K562 (cell line): ENCODE measurements around the gene SRF. TPM values are rescaled to one million over a fixed set of nuclear protein-coding genes. Genes with fewer than 3 reads are reported as not detected.

Source experiments
- BACH1 ChIP-seq: fragments of 200-800 bp; sonication (Bioruptor generic); IDR thresholded peaks from 2 replicates; pipeline ENCODE4 v1.6.1; 2016; ENCODE audit warnings: missing genetic modification characterization, missing compliant biosample characterization
- CEBPB ChIP-seq: fragments of 450-650 bp; IDR thresholded peaks from 2 replicates; pipeline ENCODE4 v1.6.1; 2016; ENCODE audit warnings: missing genetic modification characterization, missing compliant biosample characterization
- DMBX1 ChIP-seq: fragments of 250-450 bp; sonication (Bioruptor Pico); IDR thresholded peaks from 2 replicates; pipeline ENCODE4 v1.8.0; 2022; ENCODE audit warnings: inconsistent platforms, mild to moderate bottlenecking, moderate library complexity, borderline replicate concordance
- MAFG ChIP-seq: fragments of 450-650 bp; conservative IDR thresholded peaks from 2 replicates; pipeline ENCODE4 v1.6.1; 2016; ENCODE audit warnings: missing genetic modification characterization, missing compliant biosample characterization
- NFIC ChIP-seq: fragments of 450-650 bp; IDR thresholded peaks from 2 replicates; pipeline ENCODE4 v1.6.1; 2017; ENCODE audit warnings: mild to moderate bottlenecking, inconsistent platforms
- NONO ChIP-seq, 2 experiments: fragments of 200-400 bp in 1 of 2; fragments of 450-650 bp in 1 of 2; formaldehyde crosslinking in 1 of 2; IDR thresholded peaks; 2 replicates each; pipeline ENCODE4 v1.6.1; 2017; ENCODE audit warnings: low read depth in 2 of 2, mild to moderate bottlenecking in 2 of 2, moderate library complexity in 2 of 2, low read length in 1 of 2
- RCOR1 ChIP-seq, 2 experiments: IDR thresholded peaks; 2 replicates each; pipeline ENCODE4 v1.6.1; 2012; ENCODE audit warnings: low read depth in 2 of 2, low read length in 2 of 2, borderline replicate concordance in 1 of 2, improper control_type of control experiment in 1 of 2
- TAF7 ChIP-seq: fragments of 450-650 bp; IDR thresholded peaks from 2 replicates; pipeline ENCODE4 v1.6.1; 2016; ENCODE audit warnings: missing genetic modification characterization, missing compliant biosample characterization
- TFE3 ChIP-seq: fragments of 450-650 bp; formaldehyde crosslinking; IDR thresholded peaks from 2 replicates; pipeline ENCODE4 v1.4.0; 2020; ENCODE audit warnings: mild to moderate bottlenecking, mixed read lengths
- TRIM24 ChIP-seq, 2 experiments: fragments of 450-650 bp; IDR thresholded peaks; 2 replicates each; pipeline ENCODE4 v1.6.1; 2016
- ZNF197 ChIP-seq: fragments of 200-800 bp; sonication (Bioruptor generic); IDR thresholded peaks from 2 replicates; pipeline ENCODE4 v1.6.1; 2016; ENCODE audit warnings: low read depth, missing genetic modification characterization, missing compliant biosample characterization
- ZNF589 ChIP-seq: fragments of 200-800 bp; sonication (Bioruptor generic); IDR thresholded peaks from 2 replicates; pipeline ENCODE4 v1.6.1; 2016; ENCODE audit warnings: low read depth, missing genetic modification characterization, missing compliant biosample characterization
- ZNF609 ChIP-seq: sonication (generic); formaldehyde crosslinking; IDR thresholded peaks from 2 replicates; pipeline ENCODE4 v1.8.1; 2023; ENCODE audit warnings: missing genetic modification reagents, mild to moderate bottlenecking, borderline replicate concordance
- ZNF75A ChIP-seq: fragments of 450-650 bp; formaldehyde crosslinking; IDR thresholded peaks from 2 replicates; pipeline ENCODE4 v1.4.0; 2020; ENCODE audit warnings: mild to moderate bottlenecking
- ZNF764 ChIP-seq: fragments of 250-450 bp; sonication (Bioruptor Pico); IDR thresholded peaks from 2 replicates; pipeline ENCODE4 v1.4.0; 2020; ENCODE audit warnings: low read depth, mild to moderate bottlenecking, moderate library complexity
- polyA plus RNA-seq, 8 experiments: library from polyadenylated mRNA; depleted of rRNA in 4 of 8; stranded (reverse) in 5 of 8; unstranded in 3 of 8; fragments of >200 nt; fragmentation: Nextera tagmentation in 2 of 8; fragmentation: Illumina TruSeq in 1 of 8; extraction: Ambion mirVana in 2 of 8; extraction: Trizol in 1 of 8; gene quantifications; 2 replicates each; pipeline versions ENCODE4 v1.2.1 to v1.2.3, GENCODE V29; 2011 to 2014; ENCODE audit warnings: inconsistent platforms in 1 of 8, missing spikeins in 1 of 8
- total RNA-seq, 7 experiments: library from RNA; depleted of rRNA in 6 of 7; stranded (reverse); fragments of >200 nt in 6 of 7; fragmentation: Illumina TruSeq in 2 of 7; extraction: Trizol in 2 of 7; gene quantifications; 2 replicates each; pipeline versions ENCODE4 v1.2.1 to v1.2.3, GENCODE V29; 2011 to 2021; ENCODE audit warnings: low replicate concordance in 1 of 7
- TF ChIP-seq, protein P1 (sequence below), 2 experiments: IDR thresholded peaks; 2 replicates each; pipeline ENCODE4 v1.6.1; 2012; ENCODE audit warnings: improper control_type of control experiment in 2 of 2, low read depth in 2 of 2, low read length in 2 of 2, borderline replicate concordance in 1 of 2
- TF ChIP-seq, protein P2 (sequence below): sonication (generic); formaldehyde crosslinking; IDR thresholded peaks from 2 replicates; pipeline ENCODE4 v1.8.0; 2023; ENCODE audit warnings: mild to moderate bottlenecking, missing genetic modification reagents

The SRF gene
- total and polyA plus RNA-seq, 9 of the 15 experiments (the other 6 are each of a cell fraction or from before 2014, with no cell fraction given): 2.5 to 37.0 (median 24.6) TPM

GRCh38 chr6:43174263-43175112 lies 3.4 kb downstream of the SRF start (continued):
- TF ChIP-seq TFE3 (CRISPR knock-in tag): no peak
- TF ChIP-seq, protein P1, sequence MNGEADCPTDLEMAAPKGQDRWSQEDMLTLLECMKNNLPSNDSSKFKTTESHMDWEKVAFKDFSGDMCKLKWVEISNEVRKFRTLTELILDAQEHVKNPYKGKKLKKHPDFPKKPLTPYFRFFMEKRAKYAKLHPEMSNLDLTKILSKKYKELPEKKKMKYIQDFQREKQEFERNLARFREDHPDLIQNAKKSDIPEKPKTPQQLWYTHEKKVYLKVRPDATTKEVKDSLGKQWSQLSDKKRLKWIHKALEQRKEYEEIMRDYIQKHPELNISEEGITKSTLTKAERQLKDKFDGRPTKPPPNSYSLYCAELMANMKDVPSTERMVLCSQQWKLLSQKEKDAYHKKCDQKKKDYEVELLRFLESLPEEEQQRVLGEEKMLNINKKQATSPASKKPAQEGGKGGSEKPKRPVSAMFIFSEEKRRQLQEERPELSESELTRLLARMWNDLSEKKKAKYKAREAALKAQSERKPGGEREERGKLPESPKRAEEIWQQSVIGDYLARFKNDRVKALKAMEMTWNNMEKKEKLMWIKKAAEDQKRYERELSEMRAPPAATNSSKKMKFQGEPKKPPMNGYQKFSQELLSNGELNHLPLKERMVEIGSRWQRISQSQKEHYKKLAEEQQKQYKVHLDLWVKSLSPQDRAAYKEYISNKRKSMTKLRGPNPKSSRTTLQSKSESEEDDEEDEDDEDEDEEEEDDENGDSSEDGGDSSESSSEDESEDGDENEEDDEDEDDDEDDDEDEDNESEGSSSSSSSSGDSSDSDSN (IDR thresholded peaks at IDR 0.05; ENCODE audit: borderline replicate concordance in 1 of 2, low read depth in 2 of 2, low read length in 2 of 2): no peak
- no peak for TF ChIP-seq RCOR1 (IDR thresholded peaks at IDR 0.05; ENCODE audit: borderline replicate concordance in 1 of 2, low read depth in 2 of 2, low read length in 2 of 2)
- TF ChIP-seq, protein P2, sequence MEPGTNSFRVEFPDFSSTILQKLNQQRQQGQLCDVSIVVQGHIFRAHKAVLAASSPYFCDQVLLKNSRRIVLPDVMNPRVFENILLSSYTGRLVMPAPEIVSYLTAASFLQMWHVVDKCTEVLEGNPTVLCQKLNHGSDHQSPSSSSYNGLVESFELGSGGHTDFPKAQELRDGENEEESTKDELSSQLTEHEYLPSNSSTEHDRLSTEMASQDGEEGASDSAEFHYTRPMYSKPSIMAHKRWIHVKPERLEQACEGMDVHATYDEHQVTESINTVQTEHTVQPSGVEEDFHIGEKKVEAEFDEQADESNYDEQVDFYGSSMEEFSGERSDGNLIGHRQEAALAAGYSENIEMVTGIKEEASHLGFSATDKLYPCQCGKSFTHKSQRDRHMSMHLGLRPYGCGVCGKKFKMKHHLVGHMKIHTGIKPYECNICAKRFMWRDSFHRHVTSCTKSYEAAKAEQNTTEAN (CRISPR knock-in tag): no peak
- no peak for TF ChIP-seq BACH1 (tag)
- no peak for TF ChIP-seq DMBX1 (CRISPR knock-in tag)
- no peak for TF ChIP-seq TAF7
- no peak for TF ChIP-seq MAFG
- TF ChIP-seq NFIC: no peak
- TF ChIP-seq CEBPB (tag): no peak
- TF ChIP-seq NONO (IDR thresholded peaks at IDR 0.05; ENCODE audit: low read depth in 2 of 2, low read length in 1 of 2): no peak
- no peak for TF ChIP-seq TRIM24 (IDR thresholded peaks at IDR 0.05)
- no peak for TF ChIP-seq ZNF197
- no peak for TF ChIP-seq ZNF75A
- no peak for TF ChIP-seq ZNF764 (CRISPR knock-in tag)
- TF ChIP-seq ZNF589: no peak
- no peak for TF ChIP-seq ZNF609 (CRISPR knock-in tag)
